GM21515 (cell line): Measurements from ENCODE around the gene TOGARAM2.

Source experiments
- ATAC-seq: cut with Tn5 transposase; IDR thresholded peaks from one replicate; pipeline ENCODE4 v1.9.1; 2021; ENCODE audit not compliant: unreplicated experiment

The TOGARAM2 gene

DNA sequence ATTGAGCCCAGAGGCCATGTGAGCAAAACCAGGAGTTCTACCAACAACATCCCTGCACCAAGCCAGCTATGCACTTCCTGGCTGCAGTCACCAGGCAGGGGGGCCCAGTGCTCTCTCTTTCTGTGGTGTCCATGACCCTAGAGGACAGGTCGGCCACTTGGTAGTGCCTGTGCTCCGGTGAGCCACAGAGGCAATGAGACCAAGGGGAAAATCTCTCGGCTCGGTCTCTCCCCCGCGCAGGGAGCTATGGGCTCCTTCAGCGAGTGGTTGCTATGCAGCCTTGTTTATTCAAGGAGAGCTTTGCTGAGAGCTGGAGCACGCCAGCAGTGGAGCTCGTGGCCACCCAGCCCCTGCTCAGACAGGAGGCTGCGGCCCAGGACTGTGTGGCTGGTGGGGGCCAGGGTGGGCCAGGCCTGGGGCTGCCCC lies at the start of gene TOGARAM2:
TSS of gene TOGARAM2 (plus strand) at position 283 of the 426 bp plus-strand sequence. CDS start 13,537 bp downstream, outside the sequence.
- no peak for ATAC-seq

GRCh38 chr2:28934769-28935168 lies 46.3 kb upstream of the TOGARAM2 start:
- no peak for ATAC-seq

- ATAC-seq: no peak
Measured at GRCh38 chr2:28941008-28941407, 40.1 kb upstream of the TOGARAM2 start.

DNA sequence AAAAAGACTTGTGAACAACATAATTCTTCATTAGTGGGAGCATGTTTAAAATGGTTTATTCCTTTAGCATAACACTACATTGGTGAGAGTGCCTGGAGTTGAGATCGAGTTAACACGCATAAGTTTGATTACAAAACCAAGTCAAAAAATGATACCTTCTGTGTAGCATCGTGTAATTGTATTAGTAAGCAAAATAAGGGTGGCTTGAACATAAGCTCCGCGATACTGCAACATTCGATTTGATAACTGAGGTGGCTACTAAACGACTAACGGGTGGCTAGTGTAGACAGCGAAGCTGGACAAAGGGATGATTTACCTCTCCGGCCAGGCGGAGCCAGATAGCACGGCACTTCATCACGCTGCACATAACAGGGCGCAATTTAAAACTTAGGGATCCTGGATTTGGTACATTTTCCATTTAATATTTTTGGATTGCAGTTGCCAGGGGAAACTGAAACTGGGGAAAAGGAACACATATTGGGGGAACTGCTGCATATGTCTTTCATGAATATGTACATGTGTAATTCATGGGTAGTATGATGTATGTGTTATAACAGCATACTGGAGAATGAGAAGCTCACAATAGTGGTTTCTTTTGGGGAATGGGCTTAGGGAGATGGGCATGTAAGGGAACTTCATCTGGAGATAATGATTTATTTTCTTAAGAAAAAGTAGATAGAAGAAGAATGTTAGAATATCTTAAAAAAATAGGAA lies 36.4 kb upstream of the TOGARAM2 start:
- ATAC-seq: no peak

DNA sequence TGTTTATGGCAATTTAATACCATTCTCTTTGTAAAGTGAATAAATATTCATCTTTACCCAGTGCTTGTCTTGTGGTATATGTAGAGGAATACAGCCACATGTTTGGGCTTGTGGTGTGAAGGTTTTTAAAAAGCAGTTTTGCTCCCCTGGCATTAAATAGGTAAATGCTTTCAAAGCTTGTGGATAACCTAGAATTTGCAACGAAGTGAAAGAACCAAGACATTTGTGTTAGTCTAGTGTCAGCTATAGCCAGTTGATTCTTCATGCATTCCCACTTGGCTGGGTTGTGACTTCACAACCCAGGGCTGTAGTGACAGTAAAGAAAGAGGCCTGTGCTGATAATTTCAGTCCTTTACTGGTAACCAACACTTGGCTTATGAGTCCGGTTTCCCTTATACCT lies 32.9 kb upstream of the TOGARAM2 start:
- no peak for ATAC-seq

- ATAC-seq: no peak
Measured at GRCh38 chr2:28949190-28949589, 31.9 kb upstream of the TOGARAM2 start.

GRCh38 chr2:28949617-28950305 lies 31.3 kb upstream of the TOGARAM2 start:
- ATAC-seq: no peak

GRCh38 chr2:28950941-28951630 lies 30.0 kb upstream of the TOGARAM2 start:
- no peak for ATAC-seq

- ATAC-seq: no peak
Measured at GRCh38 chr2:28951910-28952835, 28.9 kb upstream of the TOGARAM2 start.

DNA sequence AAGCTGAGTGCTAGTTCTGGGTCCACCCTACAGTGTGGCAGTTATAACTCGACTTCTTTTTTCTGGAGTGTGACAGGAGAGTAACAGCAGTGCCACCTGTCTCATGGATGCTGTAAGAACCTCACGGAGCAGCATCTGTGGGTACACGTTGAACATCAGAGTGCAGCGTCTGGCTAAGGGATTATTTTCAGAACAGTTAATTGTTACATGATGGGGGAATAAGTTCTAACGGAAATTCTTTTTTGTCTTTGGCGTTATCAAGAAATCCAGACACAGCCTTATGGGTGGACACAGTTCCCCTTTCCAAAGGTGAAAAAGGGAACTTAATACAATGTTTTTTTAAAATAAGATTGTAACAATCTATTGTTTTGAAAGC lies 28.3 kb upstream of the TOGARAM2 start:
- ATAC-seq: no peak

DNA sequence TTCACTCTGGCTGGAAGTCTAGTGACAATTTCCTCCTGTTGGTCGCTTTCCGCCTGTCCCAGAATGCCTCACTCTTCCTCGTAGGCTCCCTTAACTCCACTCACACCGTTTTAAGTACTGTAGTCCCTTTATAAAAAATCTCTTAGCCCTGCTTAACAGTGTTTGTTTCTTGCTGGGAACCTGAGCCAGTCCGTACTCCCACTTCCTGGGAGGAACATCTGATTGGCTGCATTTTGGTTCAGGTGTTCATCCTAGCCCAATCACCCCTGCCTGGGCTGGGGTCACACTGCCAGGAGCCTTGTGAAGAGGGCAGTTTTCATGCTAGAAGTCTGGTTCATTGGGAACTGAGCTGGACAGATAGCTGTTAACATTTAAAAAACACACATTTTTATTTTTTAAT lies 25.6 kb upstream of the TOGARAM2 start:
- no peak for ATAC-seq

GRCh38 chr2:28956415-28956826 lies 24.7 kb upstream of the TOGARAM2 start:
- ATAC-seq: no peak

DNA sequence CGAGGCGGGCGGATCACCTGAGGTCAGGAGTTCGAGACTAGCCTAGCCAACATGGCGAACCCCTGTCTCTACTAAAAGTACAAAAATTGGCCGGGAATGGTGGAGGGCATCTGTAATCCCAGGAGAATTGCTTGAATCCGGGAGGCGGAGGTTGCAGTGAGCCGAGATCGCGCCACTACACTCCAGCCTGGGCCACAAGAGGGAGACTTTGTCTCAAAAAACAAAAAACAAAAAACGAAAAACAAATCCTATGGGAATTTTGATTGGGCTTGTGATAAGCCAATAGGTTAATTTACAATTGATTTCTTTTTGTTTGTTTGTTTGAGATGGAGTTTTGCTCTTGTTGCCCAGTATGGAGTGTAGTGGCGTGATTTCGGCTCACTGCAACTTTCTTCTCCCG lies 24.2 kb upstream of the TOGARAM2 start:
- no peak for ATAC-seq

DNA sequence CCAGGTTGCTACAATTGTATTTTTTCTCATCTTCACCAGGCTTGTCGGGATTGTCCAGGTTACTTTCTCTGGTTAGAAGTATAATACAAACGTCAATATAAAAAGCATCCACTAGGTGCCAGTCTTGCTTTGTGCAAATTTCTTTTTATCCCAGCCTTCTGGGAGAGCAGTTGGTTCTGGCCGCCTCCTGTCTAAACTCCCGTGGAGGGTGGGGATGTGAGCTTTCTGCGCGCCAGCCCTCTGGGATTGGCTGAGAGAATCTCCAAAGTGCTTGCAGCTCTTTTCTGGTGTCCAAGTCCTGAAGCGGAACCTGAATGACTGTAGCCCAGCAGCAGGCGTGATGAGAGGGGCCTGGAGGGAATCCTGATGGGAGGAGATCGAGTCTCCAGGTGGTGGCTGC lies 22.4 kb upstream of the TOGARAM2 start:
- ATAC-seq: no peak

DNA sequence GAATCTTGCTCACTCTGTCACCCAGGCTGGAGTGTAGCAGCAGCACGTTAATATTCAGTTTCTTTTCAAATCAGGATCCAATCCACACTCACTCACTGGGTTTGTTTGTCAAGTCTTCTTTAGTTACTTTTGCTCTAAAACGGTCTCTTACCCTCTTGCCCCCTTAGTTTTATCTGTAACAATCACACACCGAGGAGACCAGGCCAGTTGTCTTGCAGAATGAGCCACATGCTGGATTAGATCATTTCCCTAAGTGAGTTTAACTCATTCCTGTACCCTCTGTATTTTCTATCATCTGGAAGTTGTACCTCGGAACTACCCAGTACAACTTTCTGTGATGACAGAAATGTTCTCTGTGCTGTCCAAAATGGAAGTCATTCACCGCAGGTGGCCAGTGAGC lies 20.7 kb upstream of the TOGARAM2 start:
- ATAC-seq: no peak

DNA sequence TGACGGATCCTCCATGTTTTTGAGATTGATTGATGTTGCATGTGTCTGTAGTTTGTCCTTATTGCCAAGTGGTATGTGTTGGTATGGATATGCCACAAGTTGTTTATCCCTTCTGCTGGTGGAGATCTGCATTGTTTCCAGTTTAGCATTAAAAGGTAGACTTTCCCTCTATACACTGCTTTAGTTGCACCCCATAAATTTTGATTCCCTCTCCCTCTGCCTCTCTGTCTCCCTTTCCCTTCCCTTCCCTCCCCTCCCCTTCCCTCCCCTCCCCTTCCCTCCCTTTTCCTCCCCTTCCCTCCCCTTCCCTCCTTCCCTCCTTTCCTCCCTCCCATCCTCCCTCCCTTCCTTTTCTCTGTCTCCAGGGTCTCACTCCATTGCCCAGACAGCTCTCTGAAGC lies 18.6 kb upstream of the TOGARAM2 start:
- ATAC-seq: no peak

- no peak for ATAC-seq
Measured at GRCh38 chr2:28970464-28971160, 10.5 kb upstream of the TOGARAM2 start.

- no peak for ATAC-seq
Measured at GRCh38 chr2:28972778-28973335, 8.2 kb upstream of the TOGARAM2 start.

DNA sequence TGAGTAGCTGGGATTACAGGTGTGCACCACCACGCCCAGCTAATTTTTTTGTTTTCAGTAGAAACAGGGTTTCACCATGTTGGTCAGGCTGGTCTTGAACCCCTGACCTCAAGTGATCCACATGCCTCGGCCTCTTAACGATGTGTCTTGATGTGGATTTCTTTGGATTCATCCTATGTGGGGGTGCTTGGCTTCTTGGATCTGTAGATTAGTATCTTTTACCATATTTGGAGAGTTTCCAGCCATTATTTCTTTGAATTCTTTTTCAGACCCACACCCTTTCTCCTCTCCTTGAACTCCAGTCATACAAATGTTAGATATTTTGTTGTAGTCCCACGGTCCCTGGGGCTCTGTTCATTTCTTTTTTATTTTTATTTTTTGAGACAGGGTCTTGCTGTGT lies 6.8 kb upstream of the TOGARAM2 start:
- no peak for ATAC-seq

DNA sequence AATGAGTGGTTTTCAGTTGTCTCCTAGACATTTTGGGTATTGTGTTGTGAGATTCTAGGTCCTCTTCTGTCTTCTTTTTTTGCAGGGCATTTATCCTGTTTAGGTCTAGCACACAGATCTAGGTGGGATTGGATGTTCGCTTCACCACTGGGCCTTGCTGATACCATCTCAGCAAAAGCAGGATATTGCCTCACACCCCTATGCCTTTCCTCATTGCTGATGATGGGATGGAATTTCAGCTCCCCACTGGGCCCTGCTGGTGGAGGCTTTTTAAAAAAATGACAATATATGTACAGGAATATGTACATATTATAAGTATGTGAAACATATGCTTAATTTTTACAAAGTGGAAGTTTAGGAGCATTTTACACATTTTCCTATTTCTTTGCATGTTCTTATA lies 5.4 kb upstream of the TOGARAM2 start:
- ATAC-seq: no peak
